HG03460 (cell line): Measurements from ENCODE around the gene KIAA1586.
"Not testable (repeated sequence)": the region's sequence is repeated elsewhere in the genome, so short reads cannot be mapped to it uniquely, and the experiment has no call there.

Experiments used
- ATAC-seq: cut with Tn5 transposase; IDR thresholded peaks from one replicate; pipeline ENCODE4 v1.9.1; 2021; ENCODE audit not compliant: unreplicated experiment

KIAA1586 gene

DNA sequence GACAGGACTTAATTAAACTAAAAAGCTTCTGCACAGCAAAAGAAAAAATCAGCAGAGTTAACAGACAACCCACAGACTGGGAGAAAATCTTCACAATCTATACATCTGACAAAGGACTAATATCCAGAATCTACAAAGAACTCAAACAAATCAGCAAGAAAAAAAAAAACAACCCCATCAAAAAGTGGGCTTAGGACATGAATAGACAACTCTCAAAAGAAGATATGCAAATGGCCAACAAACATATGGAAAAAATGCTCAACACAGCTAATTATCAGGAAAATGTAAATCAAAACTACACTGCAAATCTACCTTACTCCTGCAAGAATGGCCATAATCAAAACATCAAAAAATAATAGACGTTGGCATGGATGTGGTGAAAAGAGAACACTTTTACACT is 2.4 kb upstream of the KIAA1586 start:
- not testable (repeated sequence) for ATAC-seq

DNA sequence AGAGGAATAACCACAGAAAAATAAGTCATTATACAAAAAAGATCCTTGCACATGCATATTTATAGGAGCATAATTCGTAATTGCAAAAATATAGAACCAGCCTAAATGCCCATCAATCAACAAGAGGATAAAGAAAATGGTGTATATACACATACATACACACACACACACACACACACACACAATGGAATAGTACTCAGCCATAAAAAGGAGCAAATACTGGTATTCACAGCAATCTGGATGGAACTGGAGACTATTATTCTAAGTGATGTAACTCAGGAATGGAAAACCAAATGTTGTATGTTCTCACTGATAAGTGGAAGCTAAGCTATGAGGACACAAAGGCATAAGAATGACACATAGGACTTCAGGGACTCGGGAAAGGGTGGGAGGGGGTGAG is 1.9 kb upstream of the KIAA1586 start:
- no peak for ATAC-seq

DNA sequence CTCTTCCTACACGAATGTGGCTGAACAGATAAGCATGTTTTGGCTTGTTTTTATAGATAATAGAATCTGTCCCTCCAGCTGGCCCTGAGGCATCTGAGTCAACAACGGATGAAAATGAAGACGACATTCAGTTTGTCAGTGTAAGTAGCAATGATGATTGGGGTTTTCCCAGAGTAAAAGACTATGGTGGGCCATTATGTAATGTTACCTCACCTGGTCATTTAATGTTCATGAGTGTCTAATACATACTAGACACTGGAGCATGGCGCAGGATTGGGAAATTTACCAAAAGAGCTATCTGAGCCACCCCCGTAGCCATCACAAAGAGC is 728 bp downstream of the KIAA1586 start:
- peak; percentile 21 for ATAC-seq

DNA sequence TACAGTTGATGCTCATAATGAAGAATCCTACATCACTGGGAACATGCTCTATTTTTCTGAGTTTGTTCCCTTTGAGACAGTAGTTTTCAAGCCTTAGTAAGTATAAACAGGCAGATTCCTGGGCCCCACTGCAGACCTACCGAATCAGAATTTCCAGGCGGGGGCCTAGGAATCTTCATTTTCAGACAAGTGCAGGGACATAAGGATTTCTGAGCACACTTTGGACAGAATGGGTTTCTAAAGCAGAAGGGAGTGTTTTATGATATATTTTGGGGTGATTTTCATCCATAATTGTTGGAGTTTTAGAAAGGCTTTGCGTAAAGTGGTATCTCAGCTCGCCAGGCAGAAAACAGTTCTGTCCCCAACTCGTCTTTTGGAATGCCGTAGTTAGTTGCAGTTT is 1.4 kb downstream of the KIAA1586 start:
- not testable (repeated sequence) for ATAC-seq

DNA sequence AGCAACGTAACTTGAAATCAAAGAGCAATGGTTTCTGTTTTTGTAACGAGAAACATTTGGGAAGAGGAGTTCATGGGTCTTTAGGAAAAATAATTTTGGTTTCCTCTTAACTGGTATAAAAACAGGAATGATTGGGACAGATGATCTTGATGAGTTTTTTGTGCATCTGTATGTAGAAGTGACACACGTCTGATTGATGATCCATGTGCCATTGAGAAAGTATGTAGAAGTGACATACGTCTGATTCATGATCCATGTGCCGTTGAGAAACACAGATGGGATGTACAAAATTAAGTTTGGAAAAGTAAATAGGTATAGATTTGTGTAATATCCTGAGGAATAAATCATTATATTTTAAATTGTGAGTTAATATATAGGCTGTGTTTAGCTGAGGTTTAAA is 2.1 kb downstream of the KIAA1586 start:
- ATAC-seq = no peak

DNA sequence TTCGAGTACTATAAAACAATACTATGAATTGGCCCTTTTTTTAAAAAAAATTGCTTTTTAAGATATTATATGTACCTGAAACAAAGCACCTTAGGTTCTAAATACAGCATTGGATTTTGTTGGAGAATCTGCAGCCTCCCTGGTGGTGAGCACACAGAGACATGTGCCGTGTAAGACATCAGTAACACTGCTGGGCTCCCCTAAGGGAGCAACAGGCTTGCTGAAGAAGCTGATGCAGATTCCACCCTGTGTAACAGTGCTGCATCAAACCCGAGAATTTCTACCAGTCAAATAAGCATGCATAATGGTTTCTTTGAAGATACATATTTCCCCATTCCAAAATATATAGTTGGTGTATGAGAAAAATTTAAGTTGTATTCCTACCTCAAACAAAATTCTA is 17.4 kb downstream of the KIAA1586 start:
- no peak for ATAC-seq

DNA sequence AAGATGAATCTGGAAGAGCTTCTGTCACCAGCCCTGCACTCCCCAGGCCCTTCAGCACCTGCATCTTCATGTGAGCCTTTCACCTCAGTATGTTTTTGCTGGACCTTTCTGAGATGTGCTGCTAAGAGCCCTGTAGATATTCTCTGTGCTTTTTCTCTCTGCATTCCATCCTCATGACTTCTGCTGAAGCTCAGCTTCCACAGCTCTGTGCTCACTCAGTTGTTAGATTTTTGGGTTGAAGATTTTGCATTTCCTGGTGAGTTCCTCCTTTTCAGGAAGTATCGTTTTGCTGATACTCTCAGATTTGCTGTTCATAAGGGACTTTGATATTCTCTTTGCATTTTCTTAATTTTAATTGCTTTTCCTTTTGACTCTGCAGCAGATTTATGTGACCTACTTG is 18.3 kb downstream of the KIAA1586 start:
- ATAC-seq = no peak

DNA sequence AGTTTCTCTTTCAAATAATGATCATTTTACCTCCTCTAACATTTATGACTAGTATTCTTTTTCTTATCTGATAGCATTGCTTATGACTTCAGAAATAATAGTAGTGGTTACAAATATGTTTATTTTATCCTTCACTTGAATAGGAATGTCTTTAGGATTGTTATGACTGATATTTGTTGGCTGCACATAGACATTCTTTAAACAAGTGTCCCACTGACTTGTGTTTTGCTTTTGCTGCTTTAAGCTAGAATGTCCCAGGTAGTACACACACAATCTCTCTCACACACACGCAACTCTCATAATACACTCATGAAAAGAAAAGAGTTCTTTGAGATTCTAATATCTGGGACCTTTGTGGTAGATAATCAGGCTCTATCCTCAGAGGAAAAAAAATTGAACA is 21.6 kb downstream of the KIAA1586 start:
- no peak for ATAC-seq

DNA sequence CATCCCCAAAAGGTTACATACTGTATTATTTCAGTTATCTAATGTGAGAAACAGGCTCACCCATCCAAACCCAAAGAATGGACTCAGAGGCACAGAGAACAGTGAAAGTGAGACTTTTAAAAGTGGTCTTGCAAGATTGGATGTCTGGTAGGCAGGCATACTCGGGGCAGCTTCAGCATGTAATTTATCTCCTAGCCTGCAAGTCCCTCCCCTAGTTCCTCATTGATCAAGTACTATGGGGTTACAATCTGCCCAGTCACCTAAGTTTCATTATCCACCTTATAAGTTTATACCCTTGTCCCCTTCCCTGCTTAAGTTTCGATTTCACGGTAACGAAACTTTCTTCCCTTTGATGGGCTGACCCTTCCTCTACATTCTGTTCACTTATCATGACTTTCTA is 22.7 kb downstream of the KIAA1586 start:
- ATAC-seq = no peak

DNA sequence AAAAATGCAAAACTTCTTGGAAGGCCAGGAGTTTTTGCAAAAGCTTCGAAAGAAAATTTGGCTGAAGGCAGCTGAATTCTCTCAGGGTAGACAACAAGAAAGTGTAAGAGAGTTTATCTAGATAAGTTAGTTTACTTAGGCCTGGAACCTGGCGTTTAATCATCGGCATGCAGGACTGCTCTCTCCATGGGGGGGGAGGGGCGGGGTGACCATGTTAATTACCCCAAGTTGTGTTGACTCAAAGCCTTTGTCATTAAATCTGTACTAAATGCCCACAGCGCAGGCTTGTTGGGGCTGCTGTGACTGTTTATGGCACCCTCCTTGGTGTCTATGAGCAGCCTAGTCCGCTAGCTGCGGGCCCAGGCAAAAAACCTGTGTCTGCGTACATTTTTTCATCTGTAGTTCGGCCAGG is 23.4 kb downstream of the KIAA1586 start:
- ATAC-seq = no peak

DNA sequence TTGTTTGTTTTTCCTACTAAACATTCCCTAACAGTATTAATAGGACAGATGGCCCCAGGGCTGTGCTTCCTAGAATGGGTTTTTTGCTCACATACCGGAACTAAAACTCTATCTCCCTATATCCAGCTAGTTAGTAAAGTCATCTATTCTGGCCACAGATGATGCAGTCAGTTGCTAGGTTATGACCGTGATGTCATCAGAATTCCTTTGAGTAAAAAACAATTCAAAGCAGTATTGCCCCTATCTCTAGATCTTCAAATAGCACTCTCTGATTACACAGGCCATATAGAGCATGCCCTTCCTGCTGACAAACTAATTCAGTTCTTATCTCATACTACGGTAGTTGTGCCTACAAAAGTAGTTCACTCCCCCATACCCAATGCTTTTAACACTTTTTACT is 25.6 kb downstream of the KIAA1586 start:
- ATAC-seq = no peak

DNA sequence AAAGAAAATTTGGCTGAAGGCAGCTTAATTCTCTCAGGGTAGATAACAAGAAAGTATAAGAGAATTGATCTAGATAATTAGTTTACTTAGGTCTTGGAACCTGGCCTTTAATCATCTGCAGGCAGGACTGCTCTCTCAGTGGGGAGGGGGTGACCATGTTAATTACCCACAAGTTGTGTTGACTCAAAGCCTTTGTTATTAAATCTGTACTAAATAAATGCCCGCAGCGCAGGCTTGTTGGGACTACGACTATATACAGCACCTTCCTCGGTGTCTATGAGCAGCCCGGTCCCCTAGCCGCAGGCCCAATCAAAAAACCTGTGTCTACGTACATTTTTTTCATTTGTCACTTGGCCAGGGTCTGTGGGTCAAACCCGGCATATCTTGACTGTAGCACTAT is 27.9 kb downstream of the KIAA1586 start:
- no peak for ATAC-seq

DNA sequence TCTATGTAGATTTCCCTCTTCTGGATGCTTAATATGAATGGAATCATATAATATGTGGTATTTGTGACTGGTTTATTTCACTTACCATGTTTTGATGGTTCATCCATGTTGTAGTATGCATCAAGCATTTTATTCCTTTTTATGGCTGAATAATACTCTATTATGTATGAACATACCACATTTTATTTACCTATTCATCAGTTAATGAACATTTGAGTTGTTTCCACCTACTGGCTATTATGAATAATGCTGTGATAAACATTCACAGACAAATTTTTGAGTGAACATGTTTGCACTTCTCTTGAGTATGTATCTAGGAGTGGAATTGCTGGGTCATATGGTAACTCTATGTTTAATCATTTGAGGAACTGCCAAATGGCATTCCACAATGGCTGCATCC is 28.6 kb downstream of the KIAA1586 start:
- ATAC-seq = no peak

DNA sequence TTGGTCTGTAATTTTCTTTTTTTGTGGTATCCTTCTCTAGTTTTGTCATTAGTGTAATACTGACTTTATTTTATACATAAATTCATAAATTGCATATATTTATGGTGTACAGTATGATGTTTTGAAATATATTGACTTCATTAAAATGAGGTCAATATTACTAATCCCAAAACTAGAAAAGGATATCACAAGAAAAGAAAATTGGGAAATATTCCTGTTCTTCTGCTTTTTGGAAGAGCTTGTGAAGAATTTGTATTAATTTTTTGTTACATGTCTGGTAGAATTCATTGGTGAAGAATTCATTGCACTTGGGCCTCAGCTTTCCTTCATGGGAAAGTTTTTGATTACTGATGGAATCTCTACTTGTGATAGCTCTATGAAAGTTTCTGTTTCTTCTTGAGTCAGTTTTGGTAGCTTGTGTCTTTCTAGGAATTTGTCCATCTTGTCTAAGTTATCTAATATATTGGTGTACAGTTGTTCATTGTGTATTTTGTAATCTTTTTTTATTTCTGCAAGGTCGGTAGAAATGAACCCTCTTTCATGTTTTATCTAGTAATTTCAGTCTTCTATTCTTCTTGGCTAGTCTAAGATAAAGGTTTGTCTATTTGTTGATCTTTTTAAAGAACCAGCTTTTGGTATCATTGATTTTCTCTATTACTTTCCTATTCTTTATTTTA is 32.2 kb downstream of the KIAA1586 start:
- no peak for ATAC-seq

DNA sequence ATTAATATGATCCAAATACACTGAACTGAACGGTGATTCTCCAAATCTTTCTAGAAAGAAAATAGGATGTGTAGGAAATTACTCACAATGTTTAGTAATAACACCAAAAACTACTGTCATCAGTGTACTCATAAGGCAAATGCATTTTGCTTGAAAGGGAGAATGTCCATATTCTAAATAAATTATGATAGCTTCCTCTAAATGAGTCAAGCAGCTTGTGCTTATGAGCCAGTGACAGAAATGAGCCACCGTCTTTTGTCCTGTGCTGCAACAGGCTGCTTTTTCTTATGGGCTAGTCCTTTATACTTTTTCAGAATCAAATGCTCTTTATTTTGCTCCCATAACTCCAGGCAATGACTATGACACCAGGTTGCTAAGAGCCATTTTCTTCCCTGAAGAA is 39.0 kb downstream of the KIAA1586 start:
- no peak for ATAC-seq

DNA sequence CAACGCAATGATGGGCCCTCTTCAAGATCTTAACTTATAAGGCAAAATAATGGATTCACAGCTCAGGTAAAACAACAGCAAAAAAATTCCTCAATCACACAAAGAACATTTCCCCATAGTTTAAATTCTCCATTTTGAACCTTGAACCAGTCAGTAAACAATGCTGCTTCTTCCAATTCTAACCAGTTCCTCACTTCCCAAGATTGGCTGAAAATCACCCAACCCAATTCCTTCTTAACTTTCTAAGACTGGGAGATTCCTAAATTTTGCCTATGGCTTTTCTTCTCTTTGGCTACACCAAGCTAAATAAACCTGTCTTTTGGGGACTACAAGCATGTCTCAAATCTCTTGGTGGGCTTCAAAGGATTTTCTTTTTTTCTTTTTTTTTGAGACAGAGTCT is 40.4 kb downstream of the KIAA1586 start:
- ATAC-seq = no peak

DNA sequence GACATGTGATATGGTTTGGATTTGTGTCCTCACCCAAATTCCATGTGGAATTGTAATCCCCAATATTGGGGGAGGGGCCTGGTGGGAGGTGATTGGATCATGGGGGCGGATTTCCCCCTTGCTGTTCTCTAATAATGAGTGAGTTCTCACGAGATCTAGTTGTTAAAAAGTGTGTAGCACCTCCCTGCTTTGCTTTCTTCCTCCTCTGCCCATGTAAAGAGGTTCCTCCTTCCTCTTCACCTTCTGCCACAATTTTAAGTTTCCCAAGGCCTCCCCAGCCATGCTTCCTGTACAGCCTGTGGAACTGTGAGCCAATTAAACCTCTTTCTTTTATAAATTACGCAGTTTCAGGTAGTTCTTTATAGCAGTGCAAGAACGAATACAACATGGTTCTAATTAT is 41.4 kb downstream of the KIAA1586 start:
- no peak for ATAC-seq

DNA sequence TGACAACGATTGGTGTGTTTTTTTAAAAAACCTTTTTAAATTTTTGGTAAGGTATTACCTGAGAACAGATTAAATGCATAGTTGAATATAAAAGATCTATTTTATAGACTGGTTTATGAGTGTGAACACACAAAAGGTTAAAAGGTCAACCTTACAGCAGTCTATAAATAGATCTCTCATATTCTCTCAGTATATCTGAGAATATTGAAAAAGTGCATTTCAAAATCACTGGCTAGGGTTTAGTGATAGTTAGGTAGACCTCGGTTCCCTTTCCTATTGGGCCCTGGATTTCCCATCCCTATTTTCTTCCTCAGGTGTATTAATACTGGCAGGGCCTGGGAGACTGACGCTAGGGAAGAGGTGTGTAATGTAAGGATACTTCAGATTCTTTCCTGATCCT is 42.8 kb downstream of the KIAA1586 start:
- no peak for ATAC-seq

DNA sequence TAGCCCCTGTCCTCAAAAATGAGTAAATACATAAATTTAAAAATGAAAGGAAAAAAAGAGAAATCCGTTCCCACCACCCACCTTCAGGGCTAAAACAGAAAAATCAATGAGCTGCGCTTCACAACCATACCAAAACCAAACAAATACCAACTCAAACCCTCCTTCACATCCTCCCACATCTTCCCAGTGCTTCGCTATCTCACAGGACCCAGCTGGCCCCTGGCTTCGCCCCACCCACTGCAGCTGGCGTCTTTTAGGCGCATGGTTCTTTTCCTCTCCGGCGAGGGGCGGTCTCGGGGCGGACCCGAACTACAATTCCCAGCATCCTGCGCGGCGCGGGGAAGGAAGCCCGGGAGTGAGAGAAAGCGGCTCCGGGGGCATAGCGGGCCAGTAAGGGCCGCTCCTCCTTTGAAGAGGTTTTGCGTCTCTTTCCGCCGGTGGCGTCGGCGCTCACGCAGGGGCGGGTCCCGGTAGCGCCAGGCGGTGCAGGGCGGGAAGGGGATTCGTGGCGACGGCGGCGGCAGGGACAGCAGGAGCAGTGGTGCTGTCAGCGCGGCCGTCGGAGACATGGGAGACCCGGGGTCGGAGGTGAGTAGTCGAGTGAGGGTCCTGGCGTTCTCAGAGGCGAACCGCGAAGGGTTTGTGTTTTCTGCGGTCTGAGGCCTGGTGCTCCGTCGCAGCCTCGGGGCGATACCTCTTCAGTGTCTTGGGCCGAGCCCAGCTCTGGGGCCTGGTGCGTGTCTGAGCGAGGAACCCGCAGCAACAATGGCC is 43.4 kb downstream of the KIAA1586 start, which contains the start of gene ZNF451:
Gene ZNF451 (plus strand): TSS at position 502 of the 771 bp plus-strand sequence. CDS start 66 bp downstream, at position 568.
- ATAC-seq = peak; percentile 93

DNA sequence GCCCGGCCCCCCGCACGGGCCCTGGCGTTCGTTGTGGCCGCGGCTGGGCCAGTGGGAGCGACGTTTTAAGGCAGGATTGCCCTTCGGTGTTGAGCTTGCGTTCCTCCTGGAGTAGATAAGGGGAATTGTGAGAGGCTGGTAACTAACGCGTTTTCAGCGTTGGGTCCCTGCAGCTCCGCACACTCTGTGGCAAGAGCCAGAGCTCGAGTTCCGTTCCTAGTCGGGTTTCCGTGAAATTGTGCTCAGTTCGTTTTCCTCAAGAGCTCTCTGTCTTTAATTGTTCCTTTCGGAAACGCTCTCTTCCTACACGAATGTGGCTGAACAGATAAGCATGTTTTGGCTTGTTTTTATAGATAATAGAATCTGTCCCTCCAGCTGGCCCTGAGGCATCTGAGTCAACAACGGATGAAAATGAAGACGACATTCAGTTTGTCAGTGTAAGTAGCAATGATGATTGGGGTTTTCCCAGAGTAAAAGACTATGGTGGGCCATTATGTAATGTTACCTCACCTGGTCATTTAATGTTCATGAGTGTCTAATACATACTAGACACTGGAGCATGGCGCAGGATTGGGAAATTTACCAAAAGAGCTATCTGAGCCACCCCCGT is 44.1 kb downstream of the KIAA1586 start:
- ATAC-seq = peak; percentile 8

DNA sequence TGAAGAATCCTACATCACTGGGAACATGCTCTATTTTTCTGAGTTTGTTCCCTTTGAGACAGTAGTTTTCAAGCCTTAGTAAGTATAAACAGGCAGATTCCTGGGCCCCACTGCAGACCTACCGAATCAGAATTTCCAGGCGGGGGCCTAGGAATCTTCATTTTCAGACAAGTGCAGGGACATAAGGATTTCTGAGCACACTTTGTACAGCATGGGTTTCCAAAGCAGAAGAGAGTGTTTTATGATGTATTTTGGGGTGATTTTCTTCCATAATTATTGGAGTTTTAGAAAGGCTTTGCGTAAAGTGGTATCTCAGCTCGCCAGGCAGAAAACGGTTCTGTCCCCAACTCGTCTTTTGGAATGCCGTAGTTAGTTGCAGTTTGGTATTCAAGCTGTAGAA is 44.9 kb downstream of the KIAA1586 start:
- ATAC-seq = not testable (repeated sequence)

DNA sequence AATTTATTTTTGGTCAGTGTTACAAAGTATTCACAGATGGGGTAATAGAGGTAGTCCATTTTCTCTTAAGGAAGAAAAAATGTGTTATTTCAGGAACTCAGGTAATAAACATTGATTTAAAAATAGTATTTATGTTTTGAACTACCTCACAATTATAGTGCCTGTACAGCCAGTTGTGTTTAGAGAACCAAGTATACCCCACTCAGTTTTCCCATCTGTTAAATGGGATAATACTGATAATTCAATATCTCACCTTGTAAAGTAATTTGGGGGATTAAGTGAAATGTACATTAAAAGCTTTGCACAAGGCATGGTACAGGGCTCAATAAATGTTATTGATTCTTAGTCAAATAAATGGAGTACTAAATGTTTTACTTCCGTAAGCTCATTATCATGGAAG is 48.2 kb downstream of the KIAA1586 start:
- ATAC-seq = no peak
